NOMO-1 (cell line): ENCODE results near the gene CACNA1D.
A peak's percentile ranks its signal among the peaks of the same experiment; 100 is the strongest.

ENCODE experiments used
- DNase-seq, 2 experiments: peaks; one replicate each; lab custom pipeline; 2025; ENCODE audit not compliant: unreplicated experiment in 2 of 2; lab: John Stamatoyannopoulos, UW

CACNA1D gene

GRCh38 chr3:53733446-53733845 is 239.0 kb downstream of the CACNA1D start:
- DNase-seq = no peak

GRCh38 chr3:53739966-53740365 is 245.6 kb downstream of the CACNA1D start:
- DNase-seq = no peak

GRCh38 chr3:53740956-53741355 is 246.5 kb downstream of the CACNA1D start:
- DNase-seq = no peak

- DNase-seq = no peak
These were observed 249.9 kb downstream of the CACNA1D start for GRCh38 chr3:53744351-53744750.

- no peak for DNase-seq
These were observed 253.1 kb downstream of the CACNA1D start for GRCh38 chr3:53747559-53747958.

GRCh38 chr3:53748512-53749271 is 254.3 kb downstream of the CACNA1D start:
- DNase-seq = peak; percentile 22 to 88

GRCh38 chr3:53749448-53749847 is 255.0 kb downstream of the CACNA1D start:
- DNase-seq = no peak

- DNase-seq = no peak
These were observed 256.1 kb downstream of the CACNA1D start for GRCh38 chr3:53750253-53751210.

GRCh38 chr3:53753518-53754183 is 259.2 kb downstream of the CACNA1D start:
- peak; percentile 3 to 38 for DNase-seq

GRCh38 chr3:53754325-53754724 is 259.9 kb downstream of the CACNA1D start:
- no peak for DNase-seq

- no peak for DNase-seq
These were observed 264.4 kb downstream of the CACNA1D start for GRCh38 chr3:53758846-53759245.

- no peak for DNase-seq
These were observed 268.9 kb downstream of the CACNA1D start for GRCh38 chr3:53763353-53763752.

GRCh38 chr3:53764026-53764775 is 269.8 kb downstream of the CACNA1D start:
- DNase-seq = no peak

- no peak for DNase-seq
These were observed 271.3 kb downstream of the CACNA1D start for GRCh38 chr3:53765753-53766152.

GRCh38 chr3:53766706-53767105 is 272.3 kb downstream of the CACNA1D start:
- no peak for DNase-seq

- no peak for DNase-seq
These were observed 274.4 kb downstream of the CACNA1D start for GRCh38 chr3:53768478-53769459.

- DNase-seq = no peak
These were observed 278.2 kb downstream of the CACNA1D start for GRCh38 chr3:53772562-53772961.

- DNase-seq = no peak
These were observed 278.6 kb downstream of the CACNA1D start for GRCh38 chr3:53773021-53773436.
